SH-SY5Y (cell line): ENCODE data around the gene DNAH2.

Experiments used
- GATA2 ChIP-seq: IDR thresholded peaks from 2 replicates; pipeline ENCODE4 v1.6.1; 2011; ENCODE audit warnings: mild to moderate bottlenecking, low read depth, low read length
- GATA3 ChIP-seq: IDR thresholded peaks from 2 replicates; pipeline ENCODE4 v1.6.1; 2011; ENCODE audit warnings: low read depth, mild to moderate bottlenecking, low read length, moderate library complexity

DNAH2 gene

DNA sequence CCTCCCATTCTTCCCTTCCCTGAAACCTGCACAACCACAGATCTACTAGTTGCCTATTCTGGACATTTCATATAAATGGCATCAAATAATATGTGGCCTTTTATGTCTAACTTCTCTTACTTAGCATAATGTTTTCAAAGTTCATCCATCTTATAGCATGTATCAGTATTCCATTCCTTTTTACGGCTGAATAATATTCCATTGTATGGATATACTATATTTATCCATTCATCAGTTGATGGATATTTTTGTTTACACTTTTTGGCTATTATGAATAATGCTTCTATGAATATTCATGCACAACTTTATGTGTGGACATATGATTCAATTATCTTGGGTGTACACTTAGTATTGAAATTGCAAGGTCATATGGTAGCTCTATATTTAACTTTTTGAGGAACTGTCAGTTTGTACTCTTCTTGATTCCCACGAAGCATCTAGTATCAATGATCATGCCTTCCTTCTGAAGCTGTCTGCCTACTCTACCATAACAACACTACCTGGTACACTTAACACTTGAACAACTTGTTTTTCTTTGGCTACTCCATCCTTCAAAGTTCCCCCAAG, 158.3 kb downstream of the DNAH2 start:
- TF ChIP-seq GATA3 (no peak), GATA2 (no peak)

DNA sequence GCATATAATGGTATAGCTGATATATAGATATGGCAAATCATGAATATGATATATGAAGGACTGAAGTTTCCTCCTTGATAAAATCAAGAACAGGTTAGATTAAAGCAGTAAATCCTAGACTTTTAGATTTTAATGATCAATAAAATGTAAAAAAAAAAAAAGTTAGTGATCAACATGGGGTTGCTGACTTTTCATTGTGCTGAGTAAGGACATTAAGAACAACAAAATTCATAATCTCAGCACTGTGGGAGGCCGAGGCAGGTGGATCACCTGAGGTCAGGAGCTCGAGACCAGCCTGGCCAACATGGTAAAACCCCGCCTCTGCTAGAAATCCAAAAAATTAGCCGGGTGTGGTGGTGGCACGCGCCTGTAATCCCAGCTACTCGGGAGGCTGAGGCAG, 160.7 kb downstream of the DNAH2 start:
- TF ChIP-seq GATA3 = no peak
- no peak for TF ChIP-seq GATA2

DNA sequence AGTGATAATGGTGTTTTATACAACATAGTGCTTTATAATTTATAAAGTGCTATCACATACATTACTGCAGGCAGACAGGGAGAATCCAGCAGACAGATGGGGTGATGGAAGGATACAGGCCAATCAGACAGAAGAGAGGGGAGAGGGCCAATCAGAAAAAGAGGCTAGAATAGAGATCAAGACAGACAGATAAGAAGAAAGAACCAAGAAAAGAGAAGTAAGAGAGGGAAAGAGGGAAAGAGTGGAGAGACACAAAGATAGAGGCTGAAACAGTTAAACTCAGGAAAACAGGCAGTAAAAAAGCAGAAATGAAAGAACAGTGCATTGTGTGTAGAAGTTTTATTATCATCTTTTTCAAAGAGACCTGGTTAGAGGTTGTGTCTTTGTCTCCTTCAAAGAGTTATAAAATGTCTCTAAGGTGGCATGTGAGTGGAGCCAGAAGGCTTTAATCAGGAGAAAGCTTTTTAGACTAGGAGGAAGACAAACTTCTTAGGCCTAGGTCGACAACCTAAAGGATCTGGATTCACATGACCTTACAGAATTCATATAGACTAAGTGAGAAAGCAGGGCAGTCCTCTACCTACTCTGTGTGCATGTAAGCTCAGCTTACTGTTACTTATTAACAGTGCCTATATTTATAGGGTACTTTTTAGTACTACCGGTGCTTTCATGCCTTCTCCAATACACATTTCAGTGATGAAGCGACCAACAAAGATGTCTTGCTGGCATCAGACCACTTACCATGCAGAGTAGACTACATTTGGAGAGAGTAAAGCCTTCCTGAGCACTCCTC, 162.7 kb downstream of the DNAH2 start:
- no peak for TF ChIP-seq GATA2

DNA sequence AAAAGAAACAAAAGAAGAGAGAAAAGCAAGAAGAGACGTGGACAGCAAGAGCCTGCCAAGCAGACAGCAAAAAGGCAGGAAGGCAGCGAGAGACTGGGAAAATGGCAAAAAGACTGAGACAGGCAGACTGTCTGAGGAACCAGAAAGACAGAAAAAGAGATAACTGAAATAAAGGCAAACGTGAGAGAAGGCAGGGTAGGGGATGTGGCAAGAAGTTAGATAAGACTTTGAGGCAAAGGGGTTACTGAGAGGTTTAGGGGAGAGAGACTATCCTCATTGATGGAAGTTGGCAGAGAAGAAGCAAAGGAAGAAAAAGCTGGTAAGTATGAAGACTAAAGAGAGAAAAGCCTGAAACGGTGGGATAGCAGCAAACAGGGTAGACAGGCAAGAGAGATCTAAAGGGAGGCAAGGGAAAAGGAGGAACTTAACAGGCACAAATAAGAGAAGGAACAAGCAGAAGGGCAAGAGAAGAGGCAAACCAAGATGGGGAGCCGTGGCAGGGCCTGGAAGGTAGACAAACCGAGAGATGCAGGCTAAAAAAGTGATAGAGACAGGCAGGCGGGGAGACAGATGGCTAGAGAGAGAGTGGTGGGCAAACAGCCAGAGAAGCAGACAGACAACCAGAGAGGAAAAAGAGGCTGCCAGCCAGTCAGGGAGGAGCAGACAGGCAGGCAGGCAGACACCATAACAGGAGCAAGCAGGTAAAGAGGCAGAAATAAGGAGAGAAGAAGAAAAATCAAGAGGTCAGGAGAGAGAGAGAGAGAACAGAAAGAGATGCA, 163.9 kb downstream of the DNAH2 start:
- TF ChIP-seq GATA2 (no peak), GATA3 (no peak)

DNA sequence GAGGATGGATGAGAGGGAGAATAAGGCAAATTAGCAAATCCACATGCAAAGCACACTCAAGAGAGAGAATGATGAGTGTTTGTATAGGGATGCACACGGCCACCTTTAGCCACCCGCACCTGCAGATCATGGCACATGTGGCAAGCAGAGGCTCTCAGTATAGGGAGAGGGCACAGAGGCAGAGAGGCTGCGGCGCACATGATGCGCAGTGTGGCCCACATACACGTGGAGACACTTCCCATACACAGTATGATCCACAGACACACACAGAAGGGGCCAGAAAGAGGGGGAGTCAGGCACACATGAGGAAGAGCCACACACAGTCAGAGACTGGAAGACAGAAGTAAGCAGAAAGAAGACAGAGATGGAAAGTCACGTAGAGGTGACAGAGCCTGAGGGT, 164.5 kb downstream of the DNAH2 start:
- no peak for TF ChIP-seq GATA2
- no peak for TF ChIP-seq GATA3

DNA sequence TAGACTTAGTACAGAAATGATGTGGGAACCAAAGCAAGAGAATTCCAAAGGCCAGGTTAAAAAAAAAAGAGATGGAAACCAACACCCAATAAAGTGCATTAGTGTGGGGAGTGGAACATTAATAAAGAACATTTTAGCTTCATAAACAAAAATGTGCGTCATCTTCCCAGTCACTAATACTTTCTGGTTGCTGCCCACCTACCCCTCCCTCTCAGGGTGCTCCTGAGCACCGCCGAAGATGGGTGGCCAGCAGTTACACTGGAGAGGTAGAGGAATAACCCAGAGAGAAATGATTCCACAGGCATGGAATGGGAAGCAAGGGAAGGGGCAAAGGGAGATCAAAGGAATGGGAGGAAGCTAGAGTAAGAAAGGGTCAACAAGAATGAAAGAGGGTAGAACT, 165.1 kb downstream of the DNAH2 start:
- TF ChIP-seq GATA2 = no peak
